HG02623 (cell line): ENCODE data around the gene ZNF660.
"Not testable (repeated sequence)": the region's sequence is repeated elsewhere in the genome, so short reads cannot be mapped to it uniquely, and the experiment has no call there.

Experiments
- ATAC-seq: cut with Tn5 transposase; IDR thresholded peaks from one replicate; pipeline ENCODE4 v1.9.1; 2021; ENCODE audit warnings: moderate library complexity; ENCODE audit not compliant: unreplicated experiment

ZNF660 gene

DNA sequence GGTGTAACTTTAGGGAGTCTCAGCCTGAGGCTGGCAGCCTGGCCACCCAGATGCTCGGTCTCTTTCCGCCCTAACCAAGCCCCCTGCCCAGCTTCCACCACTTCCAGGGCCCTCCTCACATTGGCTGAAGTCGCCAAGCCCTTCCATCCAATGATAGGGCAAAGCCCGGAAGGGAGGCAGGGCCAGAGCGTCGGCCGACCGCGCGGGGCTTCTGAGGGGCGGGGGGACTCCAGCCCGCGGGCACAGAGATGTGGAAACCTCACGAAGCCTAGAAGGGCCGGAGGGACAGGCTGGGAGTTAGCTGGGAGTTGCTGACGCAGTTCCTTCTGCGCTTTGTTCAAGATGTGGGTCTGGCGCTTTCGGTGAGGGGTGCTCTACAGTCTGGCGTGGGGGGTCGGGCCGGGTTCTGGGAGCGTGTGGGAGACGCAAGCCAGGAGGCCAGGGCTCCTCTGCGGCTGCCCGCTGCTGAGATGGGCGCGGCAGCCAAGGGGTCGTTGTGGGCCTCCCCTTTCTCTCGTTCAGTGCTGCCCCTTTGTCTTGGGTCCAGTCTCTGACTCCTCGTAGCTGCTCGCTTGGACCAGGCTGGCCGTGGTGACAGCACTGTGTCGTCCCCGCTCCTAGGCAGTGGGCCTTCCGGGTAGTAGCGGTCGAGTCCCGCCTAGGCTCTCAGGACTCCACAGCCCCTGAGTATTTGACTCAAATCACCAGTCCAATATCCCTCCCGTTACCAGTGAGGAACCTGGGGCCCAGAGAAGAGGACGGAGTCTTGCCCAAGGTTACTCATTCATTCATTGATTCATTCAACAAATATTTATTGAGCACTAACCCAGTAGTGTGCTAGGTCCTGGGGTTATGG, at the start of gene ZNF660:
TSS of gene ZNF660 (plus strand) at position 319 of the 856 bp plus-strand sequence. CDS start 9,230 bp downstream, outside the sequence.
- ATAC-seq, result peak; percentile 70

DNA sequence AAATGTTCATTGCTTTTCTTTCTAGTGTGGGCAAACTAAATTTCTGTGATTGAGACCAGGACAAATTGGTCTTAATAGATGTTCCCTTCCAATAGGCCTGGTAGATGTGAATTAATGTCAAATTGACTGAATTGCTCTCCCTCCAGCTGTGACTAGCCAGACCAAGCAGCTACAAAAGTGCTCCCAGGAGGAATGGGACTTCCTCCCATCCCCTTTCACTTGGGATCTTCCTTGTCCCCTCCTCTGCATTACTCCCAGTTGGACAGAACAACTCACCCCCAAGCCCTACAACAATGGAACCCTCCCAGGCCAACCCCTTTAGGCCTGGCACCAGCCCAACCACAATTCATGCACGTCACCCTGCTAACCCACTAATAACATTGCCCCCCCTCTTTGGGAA, 49.4 kb upstream of the ZNF660 start:
- ATAC-seq, result no peak

DNA sequence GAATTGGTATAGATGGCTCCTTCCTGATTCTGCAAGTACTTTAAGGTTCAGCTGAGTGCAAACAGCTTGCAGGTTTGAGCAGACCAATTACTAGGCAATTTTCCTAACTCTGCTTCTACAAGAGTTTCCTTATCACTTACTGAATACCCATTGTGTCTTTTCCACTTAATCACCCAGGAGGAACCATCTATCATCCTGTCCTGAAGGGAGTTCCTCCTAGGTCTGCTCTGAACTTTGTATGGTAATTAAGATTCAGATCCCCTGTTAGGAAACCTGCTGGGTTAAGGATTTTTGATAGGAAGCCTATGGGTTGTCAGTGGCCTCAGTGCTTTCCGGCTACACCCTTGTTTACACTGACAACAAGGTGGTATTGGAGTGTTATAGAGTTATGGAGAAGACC, 40.0 kb upstream of the ZNF660 start:
- ATAC-seq, result not testable (repeated sequence)

DNA sequence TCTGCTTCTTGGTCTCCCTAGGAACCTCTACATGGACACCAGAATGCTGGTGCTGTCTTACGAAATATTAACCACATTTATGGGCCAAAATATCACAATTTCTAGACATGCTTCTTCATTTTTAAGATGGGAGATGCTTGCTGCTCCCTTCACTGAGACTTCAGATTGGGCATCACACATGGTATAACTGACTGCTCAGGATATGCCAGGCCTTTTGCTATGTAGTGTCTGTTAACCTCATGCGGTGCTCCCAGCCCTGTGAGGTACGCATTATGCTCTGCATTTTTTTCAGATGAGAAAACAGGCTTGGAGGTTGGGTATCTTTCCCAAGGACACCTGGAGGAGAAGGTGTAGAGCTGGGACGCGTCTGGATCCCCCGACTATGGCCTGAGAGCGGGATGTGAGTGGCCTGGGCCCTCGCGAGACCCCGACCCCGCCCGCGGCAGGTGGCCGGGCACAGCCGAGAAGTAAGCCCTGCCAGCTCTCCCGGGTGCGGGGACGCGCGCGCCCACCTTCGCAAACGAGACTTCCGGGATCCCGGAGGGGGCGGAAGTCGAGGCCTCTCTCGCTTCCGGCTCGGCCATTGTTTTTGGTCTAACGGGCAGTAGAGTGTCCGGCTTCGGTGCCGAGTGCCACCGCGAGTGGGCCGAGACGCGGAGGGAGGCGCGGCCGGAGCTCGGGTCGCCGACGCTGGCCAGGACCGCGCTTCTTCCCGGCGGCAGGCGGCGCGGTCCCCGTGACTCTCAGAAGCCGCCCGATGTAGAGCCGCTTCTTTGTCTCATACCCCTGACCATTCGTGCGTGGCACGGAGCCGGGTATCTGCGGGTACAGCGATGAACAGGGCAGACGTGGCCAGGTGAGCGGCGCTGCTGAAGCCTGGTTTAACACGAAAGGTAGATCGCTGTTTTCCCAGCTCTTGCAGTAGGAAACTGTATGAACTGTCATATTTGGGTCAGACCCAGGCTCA, 29.9 kb upstream of the ZNF660 start, which contains the start of gene ZKSCAN7:
TSS of gene ZKSCAN7 (plus strand) at position 568 of the 967 bp plus-strand sequence. CDS start 1,855 bp downstream, outside the sequence.
- ATAC-seq, result peak; percentile 62

DNA sequence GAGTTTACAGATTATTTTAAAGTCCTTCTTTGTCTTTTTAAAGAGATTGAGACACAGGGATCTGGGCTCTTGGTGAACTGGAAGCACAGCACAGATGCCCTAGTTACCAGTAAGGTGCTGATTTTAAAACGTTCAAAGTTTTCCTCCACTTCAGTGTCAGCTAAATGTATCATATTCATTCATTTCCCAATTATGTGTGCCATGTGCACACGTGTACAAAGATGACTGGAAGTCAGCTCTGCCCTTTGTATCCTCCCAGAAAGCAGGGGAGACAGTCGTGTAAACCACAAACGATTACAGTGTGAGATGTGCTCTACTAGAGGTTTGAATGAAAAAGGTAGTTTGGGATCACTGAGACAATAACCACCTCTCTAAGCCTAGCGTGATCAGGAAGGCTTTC, 29.0 kb upstream of the ZNF660 start:
- no peak for ATAC-seq

DNA sequence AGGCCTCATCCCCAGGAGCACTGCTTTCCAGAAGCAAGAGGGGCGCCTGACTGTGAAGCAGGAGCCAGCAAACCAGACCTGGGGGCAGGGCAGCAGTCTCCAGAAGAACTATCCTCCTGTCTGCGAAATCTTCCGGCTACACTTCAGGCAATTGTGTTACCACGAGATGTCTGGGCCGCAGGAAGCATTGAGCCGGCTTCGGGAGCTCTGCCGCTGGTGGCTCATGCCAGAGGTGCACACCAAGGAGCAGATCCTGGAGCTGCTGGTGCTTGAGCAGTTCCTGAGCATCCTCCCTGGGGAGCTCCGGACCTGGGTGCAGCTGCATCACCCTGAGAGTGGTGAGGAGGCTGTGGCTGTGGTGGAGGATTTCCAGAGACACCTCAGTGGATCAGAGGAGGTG, 27.7 kb upstream of the ZNF660 start:
- ATAC-seq, result no peak

DNA sequence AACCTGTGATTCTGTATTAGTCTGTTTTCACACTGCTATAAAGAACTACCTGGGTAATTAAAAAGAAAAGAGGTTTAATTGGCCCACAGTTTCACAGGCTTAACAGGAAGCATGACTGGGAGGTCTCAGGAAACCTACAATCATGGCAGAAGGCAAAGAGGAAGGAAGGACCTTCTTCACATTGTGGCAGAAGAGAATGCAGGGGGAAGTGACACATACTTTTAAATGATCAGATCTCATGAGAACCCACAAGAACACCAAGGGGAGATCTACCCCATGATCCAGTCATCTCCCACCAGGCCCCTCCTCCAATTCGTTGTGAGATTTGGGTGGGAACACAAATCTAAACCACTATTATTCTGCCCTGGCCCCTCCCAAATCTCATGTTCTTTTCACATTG, 23.7 kb upstream of the ZNF660 start:
- no peak for ATAC-seq

DNA sequence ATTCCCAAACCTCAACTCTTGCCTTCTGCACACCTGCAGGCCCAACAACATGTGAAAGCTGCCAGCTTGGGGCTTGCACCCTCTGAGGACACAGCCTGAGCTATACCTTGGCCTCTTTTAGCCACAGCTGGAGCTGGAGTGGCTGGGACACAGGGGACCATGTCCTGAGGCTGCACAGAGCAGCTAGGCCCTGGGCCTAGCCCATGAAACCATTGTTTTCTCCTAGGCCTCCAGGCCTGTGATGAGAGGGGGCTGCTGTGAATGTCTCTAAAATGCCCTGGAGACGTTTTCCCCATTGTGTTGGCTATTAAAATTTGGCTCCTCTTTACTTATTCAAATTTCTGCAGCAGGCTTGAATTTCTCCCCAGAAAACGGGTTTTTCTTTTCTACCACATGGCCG, 22.6 kb upstream of the ZNF660 start:
- no peak for ATAC-seq

DNA sequence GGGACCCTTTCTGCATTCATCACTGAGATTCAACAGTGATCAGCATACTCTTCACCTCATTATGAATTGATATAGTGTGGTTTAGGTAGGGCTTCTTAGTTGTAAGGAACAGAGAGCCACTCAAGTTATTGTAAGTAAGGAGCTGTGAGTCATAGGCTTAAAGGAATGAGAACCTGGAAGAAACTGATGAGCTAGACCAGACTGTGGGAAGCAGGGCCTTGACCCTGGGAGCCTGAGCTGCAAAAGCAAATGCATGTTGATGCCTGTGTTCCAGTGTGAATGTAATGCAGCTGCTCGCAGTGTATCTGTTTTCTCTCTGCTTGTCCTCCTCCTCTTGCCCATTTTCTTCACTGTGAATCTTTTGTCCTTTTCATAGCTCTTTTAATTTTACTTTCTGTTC, 16.2 kb upstream of the ZNF660 start:
- ATAC-seq, result no peak

DNA sequence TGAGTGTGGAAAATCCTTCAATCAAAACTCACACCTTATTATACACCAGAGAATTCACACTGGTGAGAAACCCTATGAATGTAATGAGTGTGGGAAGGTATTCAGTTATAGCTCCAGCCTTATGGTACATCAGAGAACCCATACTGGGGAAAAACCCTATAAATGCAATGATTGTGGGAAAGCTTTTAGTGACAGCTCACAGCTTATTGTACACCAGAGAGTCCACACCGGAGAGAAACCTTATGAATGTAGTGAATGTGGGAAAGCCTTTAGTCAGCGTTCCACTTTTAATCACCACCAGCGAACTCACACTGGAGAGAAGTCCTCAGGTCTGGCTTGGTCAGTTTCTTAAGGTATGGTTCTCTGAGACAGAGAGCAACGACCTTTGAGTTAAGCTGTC, 13.7 kb upstream of the ZNF660 start:
- no peak for ATAC-seq

DNA sequence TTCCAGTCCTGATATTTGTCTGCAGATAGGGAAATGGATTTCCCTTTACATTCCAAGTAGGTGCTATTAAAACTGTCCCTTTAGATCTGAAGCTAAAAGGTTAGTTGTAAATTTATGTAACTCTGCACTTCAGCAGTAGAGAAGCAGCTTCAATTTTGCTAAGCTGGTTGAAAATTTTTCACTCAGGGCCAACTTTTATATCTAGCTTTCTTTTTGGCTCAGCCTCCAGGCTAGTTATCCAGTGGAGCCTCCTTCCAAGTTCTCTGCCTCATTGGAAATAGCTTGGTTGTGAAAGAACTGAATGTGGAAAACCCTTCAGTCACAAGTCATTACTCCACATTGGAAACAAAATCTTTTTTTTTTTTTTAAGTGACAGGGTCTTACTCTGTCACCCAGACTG, 8.2 kb upstream of the ZNF660 start:
- no peak for ATAC-seq

DNA sequence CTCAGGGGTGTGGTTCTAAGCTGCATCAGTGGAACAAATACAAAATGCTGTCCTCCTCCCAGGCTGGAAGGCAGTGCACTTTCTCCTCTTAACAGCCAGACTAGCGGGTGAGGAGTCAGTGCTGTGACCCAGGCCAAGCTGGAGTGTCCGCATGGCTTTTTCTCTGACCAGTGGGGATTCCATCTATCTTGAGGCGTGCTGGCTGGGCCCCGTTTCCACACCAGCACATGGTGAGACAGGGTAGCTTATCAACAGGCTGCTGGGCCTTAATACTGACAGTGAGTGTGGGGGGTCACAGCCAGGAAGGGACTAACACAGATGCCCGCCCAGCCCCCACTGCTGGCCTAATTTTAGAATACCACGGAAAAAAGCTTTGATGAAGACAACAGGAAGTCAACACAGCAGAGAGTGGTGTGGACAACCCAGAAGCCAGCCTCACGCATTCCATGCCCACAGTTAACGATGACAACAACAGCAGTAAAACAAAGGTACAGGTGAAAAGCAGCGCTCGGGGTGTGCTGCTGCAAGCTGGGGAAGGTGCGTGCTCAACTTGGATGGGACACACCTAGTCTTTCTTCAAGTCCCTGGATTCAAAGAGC, 7.3 kb upstream of the ZNF660 start:
- not testable (repeated sequence) for ATAC-seq

DNA sequence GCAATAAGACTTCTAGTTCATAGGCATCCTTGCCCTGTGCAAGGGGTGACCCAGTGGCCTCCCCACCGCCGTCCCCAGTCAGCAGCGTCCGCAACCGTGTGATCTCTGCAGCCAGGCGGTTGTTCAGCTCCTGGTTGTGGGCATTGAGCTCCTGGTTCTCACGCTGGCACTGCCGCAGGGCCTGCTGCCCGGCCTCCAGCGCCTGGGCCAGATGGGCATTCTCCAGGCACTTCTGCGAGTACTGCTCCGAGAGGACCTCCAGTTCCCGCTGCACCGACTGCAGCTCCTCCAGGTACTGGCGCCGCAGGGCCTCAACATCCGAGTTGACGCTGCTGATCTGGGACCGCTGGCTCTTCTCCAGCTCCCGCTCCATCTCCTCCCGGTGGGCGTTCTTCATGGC, 6.4 kb upstream of the ZNF660 start:
- not testable (repeated sequence) for ATAC-seq

DNA sequence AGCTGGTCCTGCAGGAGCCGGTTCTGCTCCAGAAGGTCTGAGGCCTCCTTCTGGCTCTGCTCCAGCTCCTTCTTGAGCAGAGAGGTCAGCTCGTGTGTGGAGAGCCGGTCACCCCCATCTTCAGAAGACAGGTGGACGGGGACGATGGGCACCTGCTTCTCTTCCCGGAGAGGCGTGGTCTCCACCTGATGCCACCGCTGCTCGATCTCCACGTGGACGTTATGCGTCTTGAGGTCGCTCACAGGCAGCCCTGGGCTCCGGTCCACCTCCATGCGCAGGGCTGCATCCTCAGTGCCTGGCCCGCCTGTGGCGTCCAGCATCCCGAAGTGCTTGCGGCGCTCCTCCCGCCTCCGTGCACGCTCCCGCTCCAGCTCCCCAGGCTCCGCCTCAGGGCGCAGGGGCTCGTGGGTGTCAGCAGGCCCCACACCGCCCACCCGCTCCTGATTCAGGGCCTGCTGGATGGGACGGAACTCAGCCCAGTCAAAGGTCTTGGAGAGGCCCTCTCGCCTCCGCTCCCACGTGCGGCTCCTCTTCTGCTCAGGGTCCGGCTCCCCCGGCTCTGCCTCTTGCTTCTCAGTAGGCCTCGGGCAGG, 5.7 kb upstream of the ZNF660 start:
- not testable (repeated sequence) for ATAC-seq

DNA sequence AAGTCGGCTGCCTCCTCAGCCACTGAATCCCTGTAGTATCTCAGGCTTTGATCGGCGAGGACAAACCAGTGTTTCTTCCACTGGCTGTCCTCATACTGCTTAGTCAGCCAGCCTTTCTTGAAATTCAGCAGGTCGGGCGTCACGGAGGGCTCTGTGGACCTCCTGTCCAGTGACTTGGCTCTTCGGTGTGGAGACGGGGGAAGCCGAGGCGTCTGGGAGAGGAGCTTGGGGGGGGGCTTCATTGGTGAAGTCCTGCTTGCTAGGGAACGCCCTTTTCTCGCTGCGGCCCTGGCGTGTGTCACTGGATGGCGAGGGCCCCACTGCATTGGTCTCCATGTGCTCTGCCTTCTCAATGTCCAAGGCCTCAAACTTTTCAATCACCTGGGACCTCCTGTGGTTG, 5.0 kb upstream of the ZNF660 start:
- ATAC-seq, result not testable (repeated sequence)

DNA sequence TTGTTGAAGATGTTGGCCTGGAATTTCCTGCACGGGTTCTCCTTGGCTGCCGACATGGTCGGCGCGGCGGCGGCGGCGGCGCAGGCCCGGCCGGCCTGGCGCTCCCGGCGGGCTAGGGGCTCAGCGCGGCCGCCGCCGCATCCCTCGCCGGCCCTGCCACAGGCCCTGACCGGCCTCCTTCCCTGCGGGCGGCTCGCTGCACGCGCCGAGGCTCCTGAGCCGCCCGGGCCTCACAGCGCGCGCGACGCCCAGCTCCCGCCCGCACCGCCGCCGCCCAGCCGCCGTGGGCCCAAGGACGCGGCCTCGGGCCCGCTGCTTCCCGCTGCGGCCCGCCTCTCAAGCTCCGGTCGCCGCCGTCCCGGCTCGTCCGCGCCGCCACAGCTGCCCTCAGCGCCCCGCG, 3.8 kb upstream of the ZNF660 start:
- ATAC-seq, result not testable (repeated sequence)

DNA sequence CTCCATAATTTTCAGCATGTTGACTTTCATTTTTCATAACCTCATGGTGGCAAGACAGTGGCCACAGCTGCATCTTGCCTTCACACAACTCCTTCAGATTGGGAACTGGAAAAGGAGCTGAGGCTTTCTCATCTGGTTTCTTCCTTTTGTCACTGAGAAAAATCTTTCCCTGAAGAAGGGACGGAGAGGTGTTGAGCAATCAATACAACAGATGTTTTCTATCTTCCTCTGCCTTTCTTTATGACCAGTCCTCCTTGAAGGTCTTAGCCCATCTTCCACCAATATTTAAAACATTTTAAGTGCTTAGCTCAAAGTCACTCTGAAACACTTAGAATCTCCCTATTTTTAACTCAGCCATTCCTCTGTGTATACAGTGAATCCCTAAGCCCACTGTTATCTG, 11.9 kb downstream of the ZNF660 start:
- ATAC-seq, result no peak

DNA sequence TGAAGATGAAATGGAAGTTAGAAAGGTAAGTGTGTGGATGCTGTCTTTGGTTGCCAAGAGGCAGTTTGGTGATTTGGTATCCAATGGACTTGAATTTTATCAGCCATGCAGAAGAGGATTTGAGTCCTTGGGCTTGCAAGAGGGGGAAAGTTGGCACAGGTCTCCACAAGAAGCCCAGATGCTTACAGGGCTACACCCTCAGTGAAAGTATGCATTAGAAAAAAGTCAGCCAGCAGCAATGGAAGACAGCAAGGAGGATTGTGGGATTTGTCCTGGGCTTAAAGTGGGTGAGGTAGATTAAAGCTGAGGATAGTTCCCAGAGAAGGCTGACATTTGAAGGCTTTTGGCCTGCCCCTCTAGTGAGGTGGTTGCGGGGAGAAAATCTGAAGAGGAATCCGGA, 17.0 kb downstream of the ZNF660 start:
- no peak for ATAC-seq

DNA sequence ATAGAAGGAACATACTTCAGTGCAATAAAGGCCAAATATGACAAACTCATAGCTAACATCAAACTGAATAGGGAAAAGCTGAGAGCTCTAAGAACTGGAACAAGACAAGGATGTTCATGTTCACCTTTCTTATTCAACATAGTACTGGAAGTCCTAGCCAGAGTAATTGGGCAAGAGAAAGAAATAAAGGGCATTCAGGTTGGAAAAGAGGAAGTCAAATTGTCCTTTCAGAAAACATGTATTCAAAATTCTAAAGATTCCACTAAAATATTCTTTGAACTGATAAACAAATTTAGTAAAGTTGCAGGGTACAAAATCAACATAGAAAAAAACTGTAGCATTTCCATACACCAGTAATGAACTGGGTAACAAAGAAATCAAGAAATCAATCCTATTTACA, 27.9 kb downstream of the ZNF660 start:
- no peak for ATAC-seq

DNA sequence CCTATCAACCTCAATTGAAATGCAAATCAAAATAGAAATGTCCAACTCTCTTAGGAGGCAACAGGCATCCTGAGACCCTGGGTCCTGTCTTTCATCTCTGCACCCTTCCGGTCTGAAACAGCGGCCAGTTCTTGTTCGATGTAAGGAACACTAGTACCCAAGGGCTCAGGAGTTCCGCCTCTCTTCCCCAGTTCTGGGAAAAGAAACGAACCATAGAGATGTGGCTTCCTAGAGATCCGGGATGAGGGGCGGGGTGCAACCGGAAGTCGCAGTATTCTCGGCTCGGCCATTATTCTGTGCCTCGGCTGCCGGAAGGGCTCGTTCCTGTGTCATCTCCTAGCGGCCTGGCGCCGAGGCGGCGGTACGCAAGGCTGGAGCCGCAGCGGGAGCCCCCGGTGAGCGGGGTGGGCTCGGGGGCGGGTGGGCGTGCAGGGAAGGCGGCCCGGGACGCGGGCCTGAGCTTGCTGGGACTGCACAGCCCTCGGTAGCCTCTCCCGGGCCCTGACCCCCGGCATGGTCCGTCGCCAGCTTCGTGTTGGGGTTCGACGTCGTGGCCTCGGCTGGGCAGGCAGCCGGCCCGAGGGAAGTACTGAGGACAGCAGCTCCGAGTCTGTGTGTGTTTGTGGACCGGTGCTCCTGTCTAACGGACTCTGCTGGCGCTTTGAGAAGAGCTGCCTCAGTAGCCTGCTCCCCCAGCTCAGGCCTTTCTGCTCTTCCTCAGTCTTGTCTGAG, 40.2 kb downstream of the ZNF660 start, which contains the start of gene ZNF197:
TSS of gene ZNF197 (plus strand) at position 288 of the 732 bp plus-strand sequence. CDS start 4,119 bp downstream, outside the sequence.
- peak; percentile 93 for ATAC-seq
